SK-N-SH (cell line): ENCODE measurements around the gene OPTC. TPM values are rescaled to one million over a fixed set of nuclear protein-coding genes. Genes with fewer than 3 reads are reported as not detected.

ENCODE experiments used
- CTCF ChIA-PET: fragments of 300-600, 350-600 bp; formaldehyde crosslinking; extraction: SDS; loops from one replicate; lab custom pipeline; 2021; lab: Yijun Ruan, JAX
- POLR2A ChIA-PET: fragments of 350-600 bp; sonication (Branson Sonifier 250); formaldehyde crosslinking; extraction: SDS; loops from one replicate; lab custom pipeline; 2020; ENCODE audit warnings: antibody characterized with exemption, inconsistent platforms; lab: Yijun Ruan, JAX
- DNase-seq: peaks from one replicate; pipeline ENCODE4 v3.0.0; 2012
- H2AFZ ChIP-seq: fragments of 200-600 bp; sonication (generic); 2 replicates; pipeline ENCODE4 v1.8.1; 2016; ENCODE audit warnings: antibody characterized with exemption, mild to moderate bottlenecking, low read depth
- H3F3A ChIP-seq: fragments of 200-600 bp; sonication (generic); replicated peaks from 2 replicates; pipeline ENCODE3; 2016; ENCODE audit warnings: antibody characterized with exemption, mild to moderate bottlenecking; ENCODE audit not compliant: insufficient read depth
- H3K27ac ChIP-seq, 2 experiments: fragments of 200-500 bp in 1 of 2; fragments of 200-600 bp in 1 of 2; sonication (Bioruptor generic) in 1 of 2; sonication (generic), shearing (Covaris generic) in 1 of 2; 2 replicates each; pipeline versions ENCODE4 v1.5.1 to v1.6.1; 2014 to 2016; ENCODE audit warnings: low read depth in 2 of 2, inconsistent platforms in 1 of 2, low read length in 1 of 2, mild to moderate bottlenecking in 1 of 2, mixed read lengths in 1 of 2
- H3K27me3 ChIP-seq: fragments of 200-600 bp; sonication (generic), shearing (Covaris generic); 2 replicates; pipeline ENCODE4 v1.6.1; 2016; ENCODE audit warnings: mixed run types; ENCODE audit not compliant: insufficient read depth
- H3K36me3 ChIP-seq, 2 experiments: fragments of 200-500 bp in 1 of 2; fragments of 200-600 bp in 1 of 2; sonication (Bioruptor generic) in 1 of 2; sonication (generic) in 1 of 2; replicated peaks in 1 of 2; 2 replicates each; pipeline versions ENCODE3 to v1.5.1; 2014 to 2016; ENCODE audit warnings: low read length in 1 of 2, mild to moderate bottlenecking in 1 of 2; ENCODE audit not compliant: insufficient read depth in 2 of 2, control insufficient read depth in 1 of 2
- H3K4me1 ChIP-seq, 2 experiments: fragments of 200-500 bp in 1 of 2; fragments of 200-600 bp in 1 of 2; sonication (Bioruptor generic) in 1 of 2; sonication (generic), shearing (Covaris generic) in 1 of 2; 2 replicates each; pipeline versions ENCODE4 v1.5.1 to v1.6.1; 2014 to 2016; ENCODE audit warnings: low read depth in 1 of 2, low read length in 1 of 2, mixed run types in 1 of 2; ENCODE audit not compliant: insufficient read depth in 2 of 2, control insufficient read depth in 1 of 2
- H3K4me2 ChIP-seq: fragments of 200-600 bp; sonication (generic), shearing (Covaris generic); 2 replicates; pipeline ENCODE4 v1.6.1; 2017; ENCODE audit warnings: mixed run types
- H3K4me3 ChIP-seq, 2 experiments: fragments of 200-500 bp in 1 of 2; fragments of 200-600 bp in 1 of 2; sonication (Bioruptor generic) in 1 of 2; sonication (generic), shearing (Covaris generic) in 1 of 2; 2 replicates each; pipeline versions ENCODE4 v1.5.1 to v1.8.1; 2014 to 2016; ENCODE audit warnings: low read depth in 2 of 2, inconsistent platforms in 1 of 2, low read length in 1 of 2, mild to moderate bottlenecking in 1 of 2, mixed read lengths in 1 of 2, moderate library complexity in 1 of 2
- H3K79me2 ChIP-seq: fragments of 200-600 bp; sonication (generic); 2 replicates; pipeline ENCODE4 v1.8.1; 2017; ENCODE audit warnings: mild to moderate bottlenecking; ENCODE audit not compliant: insufficient read depth
- H3K9ac ChIP-seq: fragments of 200-600 bp; sonication (generic); 2 replicates; pipeline ENCODE4 v1.6.1; 2017; ENCODE audit warnings: mixed run types
- H3K9me2 ChIP-seq: fragments of 200-600 bp; sonication (generic); 2 replicates; pipeline ENCODE4 v1.6.1; 2017; ENCODE audit warnings: mixed run types
- H3K9me3 ChIP-seq: fragments of 200-600 bp; sonication (generic); 2 replicates; pipeline ENCODE4 v1.6.1; 2017; ENCODE audit warnings: mixed run types, mild to moderate bottlenecking, moderate library complexity
- H4K20me1 ChIP-seq: fragments of 200-600 bp; sonication (generic); 2 replicates; pipeline ENCODE4 v1.6.1; 2017; ENCODE audit warnings: mild to moderate bottlenecking, mixed run types; ENCODE audit not compliant: insufficient read depth
- CTCF ChIP-seq: fragments of 200-600 bp; sonication (generic); IDR thresholded peaks from 2 replicates; pipeline ENCODE4 v1.6.1; 2017; ENCODE audit warnings: antibody characterized with exemption, mild to moderate bottlenecking, moderate library complexity
- ELF1 ChIP-seq: IDR thresholded peaks from 2 replicates; pipeline ENCODE4 v1.4.0; 2012
- EP300 ChIP-seq, 2 experiments: IDR thresholded peaks; 2 replicates each; pipeline versions ENCODE4 v1.4.0 to v1.6.1; 2012; ENCODE audit warnings: borderline replicate concordance in 1 of 2, low read depth in 1 of 2, low read length in 1 of 2
- FOXM1 ChIP-seq: IDR thresholded peaks from 2 replicates; pipeline ENCODE4 v1.4.0; 2012; ENCODE audit warnings: low read depth, mild to moderate bottlenecking
- GABPA ChIP-seq: IDR thresholded peaks from 2 replicates; pipeline ENCODE4 v1.4.0; 2012; ENCODE audit warnings: low read depth, mild to moderate bottlenecking
- JUND ChIP-seq: IDR thresholded peaks from 2 replicates; pipeline ENCODE4 v1.4.0; 2012
- REST ChIP-seq: IDR thresholded peaks from 2 replicates; pipeline ENCODE4 v1.6.1; 2012; ENCODE audit warnings: mild to moderate bottlenecking, low read depth, low read length, moderate library complexity
- SMC3 ChIP-seq: IDR thresholded peaks from 2 replicates; pipeline ENCODE4 v1.6.1; 2012; ENCODE audit warnings: low read depth, low read length, improper control_type of control experiment
- USF2 ChIP-seq: fragments of 150-350 bp; IDR thresholded peaks from 2 replicates; pipeline ENCODE4 v1.6.1; 2017; ENCODE audit warnings: antibody characterized with exemption, low read length, low read depth, borderline replicate concordance
- WGBS: methylation state at CpG from one replicate; pipeline ENCODE4 v1.1.6; 2017; ENCODE audit warnings: low lambda C conversion rate; 5-methylcytosine and 5-hydroxymethylcytosine counted together
- polyA plus RNA-seq, 3 experiments: library from polyadenylated mRNA; depleted of rRNA; stranded (reverse); fragments of >200 nt; gene quantifications; 2 replicates each; pipeline ENCODE4 v1.2.3, GENCODE V29; 2012

The OPTC gene
- polyA plus RNA-seq, 1 of the 3 experiments (the other 2 are of a cell fraction): not detected

GRCh38 chr1:203509135-203509534 lies 15.2 kb downstream of the OPTC start:
- no peak for DNase-seq
- H3K9me3 ChIP-seq: no peaks in the 10 kb centered on the region
- peak overlapping the region; percentile 7; the same call in 1 of the 2 replicates for H2AFZ ChIP-seq
- H3K27me3 ChIP-seq: no peaks in the 10 kb centered on the region
- H3K9ac ChIP-seq: no peak overlapping the region; the same call in 1 of the 2 replicates
- peaks cover 44 to 49% of the 10 kb centered on the region in 2 experiments for H3K4me1 ChIP-seq
- no peaks in the 10 kb centered on the region for H4K20me1 ChIP-seq
- ChIA-PET CTCF (interaction anchor here (0.8 to 11.2 kb wide), 5 partner anchors 13 to 241 kb away, joined by 3 to 222 read pairs (median 4); no protein-coding TSS in a partner anchor), POLR2A (no interaction called here)
- H3K4me2 ChIP-seq: no peak overlapping the region
- no peaks in the 10 kb centered on the region for H3K9me2 ChIP-seq
- H3K36me3 ChIP-seq: no peaks in the 10 kb centered on the region
- no peak overlapping the region for H3K4me3 ChIP-seq
- 95% methylated on average over 1 of the region's 1 CpG for WGBS
- H3K27ac ChIP-seq: peak overlapping the region; percentile 45 to 63; a peak in 3 of 4 replicates
- TF ChIP-seq CTCF (no peak), USF2 (no peak), EP300 (IDR thresholded peaks at IDR 0.05; ENCODE audit: borderline replicate concordance in 1 of 2, low read depth in 1 of 2, low read length in 1 of 2) (no peak), FOXM1 (no peak)
- peaks cover 4% of the 10 kb centered on the region; the same call in 1 of the 2 replicates for H3K79me2 ChIP-seq
- peaks cover 17% of the 10 kb centered on the region for H3F3A ChIP-seq

GRCh38 chr1:203511513-203511912 lies 17.6 kb downstream of the OPTC start:
- no peak overlapping the region for H3K4me3 ChIP-seq
- peak overlapping the region in 1 of 2 experiments; percentile 99; a peak in 2 of 4 replicates for H3K27ac ChIP-seq
- peak overlapping the region; percentile 82; the same call in 1 of the 2 replicates for H3K9ac ChIP-seq
- H3K9me2 ChIP-seq: no peaks in the 10 kb centered on the region
- ChIA-PET POLR2A (no interaction called here), CTCF (interaction anchor here (11.2 kb wide), 1 partner anchor 190 kb away, joined by 222 read pairs; no protein-coding TSS in a partner anchor)
- no peak overlapping the region for H2AFZ ChIP-seq
- H3K36me3 ChIP-seq: no peaks in the 10 kb centered on the region
- peaks cover 17% of the 10 kb centered on the region for H3F3A ChIP-seq
- no peaks in the 10 kb centered on the region for H3K27me3 ChIP-seq
- H4K20me1 ChIP-seq: no peaks in the 10 kb centered on the region
- TF ChIP-seq ELF1 (no peak), REST (no peak), JUND (no peak), GABPA (no peak), EP300 (IDR thresholded peaks at IDR 0.05; ENCODE audit: borderline replicate concordance in 1 of 2, low read depth in 1 of 2, low read length in 1 of 2) (no peak), SMC3 (no peak)
- H3K4me2 ChIP-seq: no peak overlapping the region
- WGBS: 88% methylated on average over 6 of the region's 6 CpGs
- H3K4me1 ChIP-seq: peaks cover 42 to 49% of the 10 kb centered on the region in 2 experiments
- H3K79me2 ChIP-seq: peaks cover 4% of the 10 kb centered on the region; the same call in 1 of the 2 replicates
- no peak for DNase-seq
- H3K9me3 ChIP-seq: no peaks in the 10 kb centered on the region
